Cardiac muscle cell (in vitro differentiated cells and primary cell): ENCODE data around the gene HGF. TPM values are rescaled to one million over a fixed set of nuclear protein-coding genes. Genes with fewer than 3 reads are reported as not detected.

Experiments used
- DNase-seq, 2 donors: peaks; one replicate each; pipeline versions ENCODE4 v3.0.0 to v3.0.0-alpha.2; 2010 to 2017; ENCODE audit warnings: low read depth in 1 of 2, low spot score in 1 of 2
- H3K27ac ChIP-seq: fragments of 200-600 bp; sonication (generic); 2 replicates; pipeline ENCODE4 v1.5.1; 2016
- H3K27me3 ChIP-seq: fragments of 200-600 bp; sonication (generic); 2 replicates; pipeline ENCODE4 v1.6.0; 2016; ENCODE audit warnings: control low read depth
- H3K36me3 ChIP-seq: fragments of 200-600 bp; sonication (generic); 2 replicates; pipeline ENCODE4 v1.5.1; 2016; ENCODE audit warnings: control low read depth
- H3K4me1 ChIP-seq: fragments of 200-600 bp; sonication (generic); 2 replicates; pipeline ENCODE4 v1.8.1; 2017; ENCODE audit warnings: low read depth, mild to moderate bottlenecking, mixed run types
- H3K4me3 ChIP-seq: fragments of 200-600 bp; sonication (generic); 2 replicates; pipeline ENCODE4 v1.5.1; 2016; ENCODE audit warnings: mild to moderate bottlenecking
- H3K9me3 ChIP-seq: fragments of 200-600 bp; sonication (generic); 2 replicates; pipeline ENCODE4 v1.5.1; 2017; ENCODE audit warnings: low read depth, mild to moderate bottlenecking, control low read depth
- polyA plus RNA-seq: library from polyadenylated mRNA; unstranded; fragments of >200 nt; fragmentation: Nextera tagmentation; extraction: Ambion mirVana; gene quantifications from 2 replicates; pipeline ENCODE4 v1.2.1, GENCODE V29; 2016
- total RNA-seq: library from RNA; depleted of rRNA; stranded (reverse); fragments of >200 nt; gene quantifications from 2 replicates; pipeline ENCODE4 v1.2.3, GENCODE V29; 2016
- TF ChIP-seq, protein P1 (sequence below): IDR thresholded peaks from 2 replicates; pipeline ENCODE4 v1.5.1; 2012; ENCODE audit warnings: low read depth, mild to moderate bottlenecking, low read length

HGF gene
- total and polyA plus RNA-seq, 2 experiments from 2014 or later = 0.04 to 0.66 TPM

DNA sequence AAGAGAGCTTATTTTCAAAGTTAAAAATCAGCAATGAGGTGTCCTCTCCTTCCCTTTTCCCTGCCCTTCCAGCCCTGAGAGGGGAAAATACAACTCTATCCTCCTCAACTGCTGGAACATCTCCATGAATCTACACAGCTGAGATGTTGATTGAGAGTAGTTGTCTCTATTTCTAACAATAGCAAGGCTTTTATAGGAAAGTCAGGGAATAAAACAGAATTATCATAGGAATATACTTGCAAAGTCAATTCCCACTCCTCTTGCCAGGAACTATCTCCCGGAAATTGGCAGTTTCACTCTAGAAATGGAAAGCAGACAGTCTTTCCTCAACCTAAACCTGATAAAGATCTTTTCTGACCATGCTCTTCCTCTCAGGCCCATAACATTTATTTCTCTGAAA, 8.8 kb downstream of the HGF start:
- TF ChIP-seq, protein P1, sequence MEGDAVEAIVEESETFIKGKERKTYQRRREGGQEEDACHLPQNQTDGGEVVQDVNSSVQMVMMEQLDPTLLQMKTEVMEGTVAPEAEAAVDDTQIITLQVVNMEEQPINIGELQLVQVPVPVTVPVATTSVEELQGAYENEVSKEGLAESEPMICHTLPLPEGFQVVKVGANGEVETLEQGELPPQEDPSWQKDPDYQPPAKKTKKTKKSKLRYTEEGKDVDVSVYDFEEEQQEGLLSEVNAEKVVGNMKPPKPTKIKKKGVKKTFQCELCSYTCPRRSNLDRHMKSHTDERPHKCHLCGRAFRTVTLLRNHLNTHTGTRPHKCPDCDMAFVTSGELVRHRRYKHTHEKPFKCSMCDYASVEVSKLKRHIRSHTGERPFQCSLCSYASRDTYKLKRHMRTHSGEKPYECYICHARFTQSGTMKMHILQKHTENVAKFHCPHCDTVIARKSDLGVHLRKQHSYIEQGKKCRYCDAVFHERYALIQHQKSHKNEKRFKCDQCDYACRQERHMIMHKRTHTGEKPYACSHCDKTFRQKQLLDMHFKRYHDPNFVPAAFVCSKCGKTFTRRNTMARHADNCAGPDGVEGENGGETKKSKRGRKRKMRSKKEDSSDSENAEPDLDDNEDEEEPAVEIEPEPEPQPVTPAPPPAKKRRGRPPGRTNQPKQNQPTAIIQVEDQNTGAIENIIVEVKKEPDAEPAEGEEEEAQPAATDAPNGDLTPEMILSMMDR = no peak
- Histone ChIP-seq H3K36me3 (no peaks in the 10 kb centered on the region), H3K9me3 (no peaks in the 10 kb centered on the region), H3K4me3 (no peak overlapping the region), H3K27ac (no peak overlapping the region), H3K27me3 (no peaks in the 10 kb centered on the region), H3K4me1 (no peaks in the 10 kb centered on the region)
- DNase-seq = no peak

DNA sequence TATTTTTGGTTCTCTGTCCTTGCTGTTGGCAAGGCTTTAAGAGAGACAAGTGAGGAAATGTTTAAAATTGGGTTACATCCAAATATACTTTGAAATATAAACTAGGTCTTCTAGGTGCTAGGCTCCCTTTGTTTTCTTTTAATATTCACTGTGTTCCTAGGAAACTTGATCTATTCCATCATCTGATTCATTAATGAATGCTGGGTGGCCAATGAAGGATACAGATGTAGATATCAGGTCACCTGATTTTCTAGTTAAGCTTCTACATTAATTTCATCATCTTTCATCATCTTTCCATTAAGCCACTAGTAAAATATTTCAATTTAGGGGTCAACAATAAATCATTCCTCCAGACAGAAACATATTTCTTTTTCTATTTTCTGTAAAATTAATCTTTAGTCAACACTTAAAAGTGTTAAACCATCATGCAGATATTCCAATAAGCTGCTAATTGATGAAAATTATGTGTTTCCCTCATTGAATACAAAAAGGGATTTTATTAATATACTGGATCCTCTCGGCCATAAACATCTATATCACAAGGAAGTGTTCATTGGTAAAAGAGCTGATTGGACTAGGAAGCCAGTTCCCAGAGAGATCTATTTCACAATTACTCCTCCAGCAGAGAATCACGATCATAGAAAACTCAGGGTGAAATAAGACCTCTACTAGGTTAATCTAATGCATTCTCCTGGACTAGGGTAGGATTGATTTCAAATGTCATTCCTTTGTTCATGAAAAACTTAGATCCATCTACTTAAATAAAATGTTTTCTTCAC, 14.7 kb downstream of the HGF start:
- H3K4me1 ChIP-seq = no peaks in the 10 kb centered on the region

DNA sequence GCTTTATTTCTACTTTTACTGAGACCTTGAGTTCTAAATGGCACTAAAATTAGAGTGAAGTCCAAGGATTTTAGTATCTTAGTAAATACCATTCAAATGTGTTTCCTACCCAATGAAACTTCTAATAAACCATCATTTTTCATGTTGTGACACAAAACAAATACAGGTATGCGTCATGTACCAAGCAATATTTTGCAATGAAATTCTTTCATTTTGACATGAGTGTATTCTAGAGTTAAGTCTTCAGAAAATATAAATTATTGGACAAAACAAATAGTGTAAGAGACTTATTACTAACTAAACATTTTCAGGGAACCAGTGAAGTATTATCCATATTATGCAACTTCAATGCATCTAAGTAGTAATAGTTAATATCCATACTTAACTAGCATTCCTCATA, 16.5 kb downstream of the HGF start:
- no peaks in the 10 kb centered on the region for H3K9me3 ChIP-seq
- H3K27ac ChIP-seq = no peak overlapping the region
- H3K27me3 ChIP-seq = no peaks in the 10 kb centered on the region
- H3K4me1 ChIP-seq = no peaks in the 10 kb centered on the region
- DNase-seq = no peak
- TF ChIP-seq, protein P1 = no peak
- no peak overlapping the region for H3K4me3 ChIP-seq
- no peaks in the 10 kb centered on the region for H3K36me3 ChIP-seq

More for the DNA sequence above, 14.7 kb downstream of the HGF start:
- Histone ChIP-seq H3K4me3 (no peak overlapping the region), H3K36me3 (no peaks in the 10 kb centered on the region), H3K9me3 (no peaks in the 10 kb centered on the region), H3K27me3 (no peaks in the 10 kb centered on the region), H3K27ac (no peak overlapping the region)
- DNase-seq = no peak
- TF ChIP-seq, protein P1 = no peak

DNA sequence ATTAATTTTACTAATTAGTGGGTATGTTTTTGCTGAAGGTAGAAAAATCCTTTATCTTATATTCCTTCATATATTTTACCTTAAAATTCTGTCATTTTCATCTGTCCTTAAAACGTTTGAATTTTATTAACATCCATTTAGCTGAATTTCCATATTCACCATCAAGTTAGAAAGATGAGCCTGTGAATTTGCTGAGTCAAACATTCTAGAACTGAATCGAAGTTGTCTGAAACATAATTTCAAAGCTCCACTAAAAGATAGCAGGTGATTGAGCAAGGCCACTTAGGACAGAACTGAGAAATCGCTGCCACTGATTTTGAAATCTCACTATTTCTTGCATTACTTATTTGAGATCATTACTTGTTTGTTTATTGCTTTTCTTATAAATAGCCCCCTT, 17.5 kb downstream of the HGF start:
- no peaks in the 10 kb centered on the region for H3K27me3 ChIP-seq
- no peaks in the 10 kb centered on the region for H3K4me1 ChIP-seq
- H3K27ac ChIP-seq = no peak overlapping the region
- H3K9me3 ChIP-seq = no peaks in the 10 kb centered on the region
- H3K4me3 ChIP-seq = no peak overlapping the region
- TF ChIP-seq, protein P1 = no peak
- no peak for DNase-seq
- no peaks in the 10 kb centered on the region for H3K36me3 ChIP-seq

DNA sequence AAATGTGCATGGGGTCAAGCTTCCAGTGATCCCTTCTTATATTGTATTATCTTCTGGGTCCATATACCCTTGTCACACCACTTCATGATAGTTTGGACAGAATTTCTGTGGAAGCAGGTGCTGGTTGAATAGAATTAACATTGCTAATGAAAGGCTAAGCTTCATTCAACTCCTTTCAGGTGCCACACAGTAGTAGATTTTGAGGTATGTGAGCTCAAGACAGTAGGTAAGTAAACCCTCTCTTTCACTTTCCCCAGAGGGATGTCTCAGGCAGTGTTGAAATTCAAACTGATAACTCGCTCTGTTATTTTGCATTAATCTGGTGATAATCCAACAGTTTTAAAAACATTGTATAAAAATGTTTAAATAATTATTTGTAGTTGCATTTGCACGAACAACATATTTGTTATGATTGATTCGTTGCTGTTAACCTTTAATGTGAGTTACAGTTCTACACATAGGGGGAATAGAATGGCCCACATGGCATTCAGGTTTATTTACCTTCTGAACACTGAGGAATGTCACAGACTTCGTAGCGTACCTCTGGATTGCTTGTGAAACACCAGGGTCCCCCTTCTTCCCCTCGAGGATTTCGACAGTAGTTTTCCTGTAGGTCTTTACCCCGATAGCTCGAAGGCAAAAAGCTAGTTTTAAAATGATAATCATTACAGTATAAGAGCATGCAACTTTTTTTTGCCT, 18.1 kb downstream of the HGF start:
- no peak for DNase-seq
- TF ChIP-seq, protein P1 = no peak

More for the DNA sequence above, 18.1 kb downstream of the HGF start:
- H3K4me1 ChIP-seq = no peaks in the 10 kb centered on the region
- H3K27me3 ChIP-seq = no peaks in the 10 kb centered on the region
- H3K9me3 ChIP-seq = no peaks in the 10 kb centered on the region
- no peak overlapping the region for H3K27ac ChIP-seq
- no peak overlapping the region for H3K4me3 ChIP-seq
- H3K36me3 ChIP-seq = no peaks in the 10 kb centered on the region
